WTC11 (cell line): ENCODE results near the gene MAPKAP1. TPM values are rescaled to one million over a fixed set of nuclear protein-coding genes. Genes with fewer than 3 reads are reported as not detected.

ENCODE experiments used
- ATAC-seq: fragments of 200-7000 bp; cut with Tn5 transposase; 2 replicates; pipeline ENCODE4 v1.10.0; 2021; ENCODE audit warnings: mild to moderate bottlenecking, moderate library complexity
- CTCF ChIA-PET: fragments of 300-600 bp; sonication (Branson Sonifier 250); formaldehyde crosslinking; loops from one replicate; lab custom pipeline; 2021; ENCODE audit warnings: antibody characterized with exemption; lab: Charles Lee
- POLR2A ChIA-PET: fragments of 350-600 bp; sonication (Branson Sonifier 250); formaldehyde crosslinking; loops from one replicate; lab custom pipeline; 2021; ENCODE audit warnings: antibody characterized with exemption; lab: Charles Lee
- DNase-seq: peaks from one replicate; pipeline ENCODE4 v3.0.0; 2021; ENCODE audit warnings: low spot score
- H3K27ac Mint-ChIP-seq: 2 replicates; pipeline ENCODE4 v1.8.0; 2021; ENCODE audit warnings: mixed read lengths
- H3K27me3 Mint-ChIP-seq: 2 replicates; pipeline ENCODE4 v1.8.0; 2021; ENCODE audit warnings: low read depth, mild to moderate bottlenecking, moderate library complexity, mixed read lengths
- H3K36me3 Mint-ChIP-seq: 2 replicates; pipeline ENCODE4 v1.8.0; 2021; ENCODE audit warnings: mixed read lengths
- H3K4me1 Mint-ChIP-seq: 2 replicates; pipeline ENCODE4 v1.8.0; 2022; ENCODE audit warnings: mixed read lengths
- H3K4me3 Mint-ChIP-seq: 2 replicates; pipeline ENCODE4 v1.8.0; 2021; ENCODE audit warnings: mild to moderate bottlenecking, moderate library complexity, mixed read lengths
- H3K9me3 Mint-ChIP-seq: 2 replicates; pipeline ENCODE4 v1.8.0; 2021; ENCODE audit warnings: mixed read lengths
- ATF2 ChIP-seq: sonication (generic); formaldehyde crosslinking; IDR thresholded peaks from 2 replicates; pipeline ENCODE4 v1.8.1; 2022; ENCODE audit warnings: low read depth, missing genetic modification reagents, borderline replicate concordance
- ATF3 ChIP-seq: sonication (generic); formaldehyde crosslinking; conservative IDR thresholded peaks from 2 replicates; pipeline ENCODE4 v1.8.1; 2022; ENCODE audit warnings: mild to moderate bottlenecking, missing genetic modification reagents
- CREM ChIP-seq: sonication (generic); formaldehyde crosslinking; IDR thresholded peaks from 2 replicates; pipeline ENCODE4 v1.8.1; 2022; ENCODE audit warnings: mild to moderate bottlenecking, missing genetic modification reagents, moderate library complexity
- CTCF ChIP-seq: fragments of 200-600 bp; IDR thresholded peaks from 2 replicates; pipeline ENCODE4 v1.8.0; 2022; ENCODE audit warnings: antibody characterized with exemption
- EMX1 ChIP-seq: fragments of 250-450 bp; sonication (Bioruptor Pico); IDR thresholded peaks from 2 replicates; pipeline ENCODE4 v1.8.0; 2021; ENCODE audit warnings: mild to moderate bottlenecking
- FOXP1 ChIP-seq: sonication (generic); formaldehyde crosslinking; IDR thresholded peaks from 2 replicates; pipeline ENCODE4 v1.8.0; 2022; ENCODE audit warnings: missing genetic modification reagents, mild to moderate bottlenecking, moderate library complexity, borderline replicate concordance
- GTF2I ChIP-seq: fragments of 250-450 bp; sonication (Bioruptor Pico); conservative IDR thresholded peaks from 2 replicates; pipeline ENCODE4 v1.4.0; 2021; ENCODE audit warnings: mild to moderate bottlenecking
- IRF1 ChIP-seq: sonication (generic); formaldehyde crosslinking; IDR thresholded peaks from 2 replicates; pipeline ENCODE4 v1.8.0; 2023; ENCODE audit warnings: missing genetic modification reagents
- JUN ChIP-seq: sonication (generic); formaldehyde crosslinking; IDR thresholded peaks from 2 replicates; pipeline ENCODE4 v1.8.0; 2023; ENCODE audit warnings: mild to moderate bottlenecking, missing genetic modification reagents
- MAX ChIP-seq: sonication (generic); formaldehyde crosslinking; IDR thresholded peaks from 2 replicates; pipeline ENCODE4 v1.8.0; 2022; ENCODE audit warnings: mild to moderate bottlenecking, missing genetic modification reagents
- MYBL2 ChIP-seq: sonication (generic); formaldehyde crosslinking; IDR thresholded peaks from 2 replicates; pipeline ENCODE4 v1.8.1; 2023; ENCODE audit warnings: mild to moderate bottlenecking, moderate library complexity, missing genetic modification reagents
- SMAD3 ChIP-seq: sonication (generic); formaldehyde crosslinking; IDR thresholded peaks from 2 replicates; pipeline ENCODE4 v1.8.0; 2022; ENCODE audit warnings: missing genetic modification reagents, mild to moderate bottlenecking, borderline replicate concordance
- STAT6 ChIP-seq: sonication (generic); formaldehyde crosslinking; conservative IDR thresholded peaks from 2 replicates; pipeline ENCODE4 v1.8.1; 2023; ENCODE audit warnings: mild to moderate bottlenecking, low read depth, missing genetic modification reagents, moderate library complexity
- TEAD1 ChIP-seq: sonication (generic); formaldehyde crosslinking; IDR thresholded peaks from 2 replicates; pipeline ENCODE4 v1.8.0; 2022; ENCODE audit warnings: mild to moderate bottlenecking, missing genetic modification reagents
- USF1 ChIP-seq: sonication (generic); formaldehyde crosslinking; IDR thresholded peaks from 2 replicates; pipeline ENCODE4 v1.8.0; 2022; ENCODE audit warnings: mild to moderate bottlenecking, missing genetic modification reagents
- ZNF263 ChIP-seq: sonication (generic); formaldehyde crosslinking; IDR thresholded peaks from 2 replicates; pipeline ENCODE4 v1.8.1; 2022; ENCODE audit warnings: low read depth, mild to moderate bottlenecking, moderate library complexity, missing genetic modification reagents
- ZNF671 ChIP-seq: fragments of 250-450 bp; sonication (Bioruptor Pico); IDR thresholded peaks from 2 replicates; pipeline ENCODE4 v1.8.0; 2021; ENCODE audit warnings: mild to moderate bottlenecking
- total RNA-seq: library from RNA; stranded (reverse); gene quantifications from 3 replicates; pipeline ENCODE4 v1.2.3, GENCODE V29; 2021

The MAPKAP1 gene
- total RNA-seq, 1 experiment from 2014 or later, result 111 TPM

- TF ChIP-seq JUN, result no peak
These were observed 37.6 kb upstream of the MAPKAP1 start (continued) for GRCh38 chr9:125744616-125745015.

GRCh38 chr9:125743682-125744428 lies 36.8 kb upstream of the MAPKAP1 start:
- no peak overlapping the region for H3K4me3 Mint-ChIP-seq
- CTCF ChIA-PET, result no interaction called here
- no peak for ATAC-seq

GRCh38 chr9:125742657-125743056 lies 35.6 kb upstream of the MAPKAP1 start:
- ChIA-PET CTCF (no interaction called here), POLR2A (no interaction called here)
- Mint-ChIP-seq H3K9me3 (no peaks in the 10 kb centered on the region), H3K4me3 (no peak overlapping the region), H3K36me3 (no peaks in the 10 kb centered on the region), H3K4me1 (peaks cover 13% of the 10 kb centered on the region), H3K27me3 (peaks cover 29% of the 10 kb centered on the region), H3K27ac (no peak overlapping the region)
- TF ChIP-seq MYBL2 (CRISPR knock-in tag) (no peak), TEAD1 (no peak), ATF3 (CRISPR knock-in tag) (no peak), ZNF263 (no peak), CTCF (no peak), EMX1 (CRISPR knock-in tag) (no peak), USF1 (CRISPR knock-in tag) (no peak), MAX (CRISPR knock-in tag) (no peak), SMAD3 (CRISPR knock-in tag) (no peak)
- DNase-seq, result no peak
- ATAC-seq, result no peak

More at GRCh38 chr9:125743682-125744428, 36.8 kb upstream of the MAPKAP1 start:
- H3K27ac Mint-ChIP-seq, result no peak overlapping the region
- no peak for DNase-seq
- H3K27me3 Mint-ChIP-seq, result peaks cover 23% of the 10 kb centered on the region
- TF ChIP-seq CREM (CRISPR knock-in tag) (no peak), STAT6 (CRISPR knock-in tag) (no peak), FOXP1 (no peak), ATF2 (CRISPR knock-in tag) (no peak), ZNF671 (CRISPR knock-in tag) (no peak), GTF2I (CRISPR knock-in tag) (no peak), IRF1 (CRISPR knock-in tag) (no peak)
- POLR2A ChIA-PET, result no interaction called here
- H3K9me3 Mint-ChIP-seq, result no peaks in the 10 kb centered on the region
- H3K36me3 Mint-ChIP-seq, result peaks cover 1% of the 10 kb centered on the region
- H3K4me1 Mint-ChIP-seq, result peaks cover 15% of the 10 kb centered on the region
